RWPE2 (cell line): Measurements from ENCODE around the gene ISCU.
"Not testable (repeated sequence)": the region's sequence is repeated elsewhere in the genome, so short reads cannot be mapped to it uniquely, and the experiment has no call there.

Experiments used
- ATAC-seq: fragments of 200-7000 bp; cut with Tn5 transposase; 3 replicates; pipeline ENCODE4 v1.9.1; 2021; ENCODE audit warnings: low read depth
- DNase-seq: peaks from one replicate; pipeline ENCODE4 v3.0.0-alpha.2; 2020; ENCODE audit warnings: low spot score
- H3K27ac ChIP-seq: fragments of 450-650 bp; 2 replicates; pipeline ENCODE4 v1.5.1; 2017; ENCODE audit warnings: mild to moderate bottlenecking; ENCODE audit not compliant: poor library complexity, severe bottlenecking
- H3K27me3 ChIP-seq: fragments of 250-450 bp; sonication (Bioruptor Pico); 2 replicates; pipeline ENCODE4 v1.5.1; 2021; ENCODE audit warnings: mild to moderate bottlenecking, moderate library complexity; ENCODE audit not compliant: insufficient read depth, poor library complexity, severe bottlenecking
- H3K36me3 ChIP-seq: fragments of 250-450 bp; sonication (Bioruptor Pico); 2 replicates; pipeline ENCODE4 v1.5.1; 2020; ENCODE audit warnings: low read depth, mild to moderate bottlenecking, moderate library complexity
- H3K4me1 ChIP-seq: fragments of 250-450 bp; sonication (Bioruptor Pico); 2 replicates; pipeline ENCODE4 v1.5.1; 2021; ENCODE audit warnings: mild to moderate bottlenecking, moderate library complexity; ENCODE audit not compliant: insufficient read depth, poor library complexity, severe bottlenecking
- H3K4me3 ChIP-seq: fragments of 250-450 bp; sonication (Bioruptor Pico); 2 replicates; pipeline ENCODE4 v1.5.1; 2021; ENCODE audit warnings: mild to moderate bottlenecking, moderate library complexity; ENCODE audit not compliant: severe bottlenecking
- H3K9me3 ChIP-seq: fragments of 250-450 bp; sonication (Bioruptor Pico); 2 replicates; pipeline ENCODE4 v1.5.1; 2021; ENCODE audit warnings: mild to moderate bottlenecking, moderate library complexity; ENCODE audit not compliant: severe bottlenecking
- TF ChIP-seq, protein P1 (sequence below): fragments of 450-650 bp; IDR thresholded peaks from one replicate; pipeline ENCODE4 v1.5.1; 2017; ENCODE audit warnings: mild to moderate bottlenecking, moderate library complexity; ENCODE audit not compliant: poor library complexity, severe bottlenecking

Gene ISCU

DNA sequence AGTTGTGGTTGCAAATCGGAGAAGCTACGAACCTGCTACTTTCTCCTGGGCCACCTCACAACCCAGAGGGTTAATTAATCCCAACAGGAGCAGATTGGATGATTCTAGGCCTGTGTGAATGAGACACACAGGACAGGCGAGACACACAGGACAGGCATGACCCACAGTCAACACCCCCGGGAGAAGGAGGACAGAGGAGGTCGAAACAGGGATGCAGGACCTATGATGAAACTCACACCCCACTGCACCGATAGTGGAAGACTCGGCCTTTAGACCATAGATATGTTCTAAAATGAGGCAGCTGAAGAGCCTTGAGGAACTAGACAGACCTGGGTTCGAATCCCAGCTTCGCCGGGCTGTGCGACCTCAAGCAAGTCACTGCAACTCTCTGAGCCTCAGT lies 23.9 kb downstream of the ISCU start:
- no peak overlapping the region for H3K4me3 ChIP-seq
- DNase-seq (no peak), ATAC-seq (no peak)
- no peak overlapping the region for H3K27ac ChIP-seq
- no peaks in the 10 kb centered on the region for H3K36me3 ChIP-seq
- H3K9me3 ChIP-seq = no peaks in the 10 kb centered on the region
- H3K27me3 ChIP-seq = no peaks in the 10 kb centered on the region
- no peaks in the 10 kb centered on the region for H3K4me1 ChIP-seq
- TF ChIP-seq, protein P1, sequence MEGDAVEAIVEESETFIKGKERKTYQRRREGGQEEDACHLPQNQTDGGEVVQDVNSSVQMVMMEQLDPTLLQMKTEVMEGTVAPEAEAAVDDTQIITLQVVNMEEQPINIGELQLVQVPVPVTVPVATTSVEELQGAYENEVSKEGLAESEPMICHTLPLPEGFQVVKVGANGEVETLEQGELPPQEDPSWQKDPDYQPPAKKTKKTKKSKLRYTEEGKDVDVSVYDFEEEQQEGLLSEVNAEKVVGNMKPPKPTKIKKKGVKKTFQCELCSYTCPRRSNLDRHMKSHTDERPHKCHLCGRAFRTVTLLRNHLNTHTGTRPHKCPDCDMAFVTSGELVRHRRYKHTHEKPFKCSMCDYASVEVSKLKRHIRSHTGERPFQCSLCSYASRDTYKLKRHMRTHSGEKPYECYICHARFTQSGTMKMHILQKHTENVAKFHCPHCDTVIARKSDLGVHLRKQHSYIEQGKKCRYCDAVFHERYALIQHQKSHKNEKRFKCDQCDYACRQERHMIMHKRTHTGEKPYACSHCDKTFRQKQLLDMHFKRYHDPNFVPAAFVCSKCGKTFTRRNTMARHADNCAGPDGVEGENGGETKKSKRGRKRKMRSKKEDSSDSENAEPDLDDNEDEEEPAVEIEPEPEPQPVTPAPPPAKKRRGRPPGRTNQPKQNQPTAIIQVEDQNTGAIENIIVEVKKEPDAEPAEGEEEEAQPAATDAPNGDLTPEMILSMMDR = no peak

DNA sequence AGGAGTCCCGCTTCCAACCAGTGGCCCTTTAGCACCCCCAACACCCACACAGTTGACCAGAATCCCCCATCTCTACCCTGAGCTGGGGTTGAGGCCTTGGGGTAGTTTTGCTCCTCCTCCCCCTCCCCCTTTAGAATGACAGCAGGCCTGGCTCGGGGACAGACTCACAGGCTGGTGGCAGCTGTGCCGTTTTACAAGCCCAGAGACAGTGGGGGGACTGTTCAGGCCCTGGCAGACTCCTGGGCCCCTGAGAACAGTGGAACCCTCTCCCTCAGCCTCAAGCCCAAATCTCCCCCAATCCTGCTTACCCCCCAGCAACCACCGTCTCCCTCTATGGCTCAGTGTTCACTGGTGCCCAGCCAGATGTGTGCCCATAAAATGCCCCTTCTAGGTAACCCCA lies 25.4 kb downstream of the ISCU start:
- TF ChIP-seq, protein P1 = no peak
- Histone ChIP-seq H3K4me3 (no peak overlapping the region), H3K27ac (no peak overlapping the region), H3K9me3 (no peaks in the 10 kb centered on the region), H3K27me3 (no peaks in the 10 kb centered on the region), H3K4me1 (no peaks in the 10 kb centered on the region), H3K36me3 (no peaks in the 10 kb centered on the region)
- ATAC-seq (no peak), DNase-seq (no peak)

DNA sequence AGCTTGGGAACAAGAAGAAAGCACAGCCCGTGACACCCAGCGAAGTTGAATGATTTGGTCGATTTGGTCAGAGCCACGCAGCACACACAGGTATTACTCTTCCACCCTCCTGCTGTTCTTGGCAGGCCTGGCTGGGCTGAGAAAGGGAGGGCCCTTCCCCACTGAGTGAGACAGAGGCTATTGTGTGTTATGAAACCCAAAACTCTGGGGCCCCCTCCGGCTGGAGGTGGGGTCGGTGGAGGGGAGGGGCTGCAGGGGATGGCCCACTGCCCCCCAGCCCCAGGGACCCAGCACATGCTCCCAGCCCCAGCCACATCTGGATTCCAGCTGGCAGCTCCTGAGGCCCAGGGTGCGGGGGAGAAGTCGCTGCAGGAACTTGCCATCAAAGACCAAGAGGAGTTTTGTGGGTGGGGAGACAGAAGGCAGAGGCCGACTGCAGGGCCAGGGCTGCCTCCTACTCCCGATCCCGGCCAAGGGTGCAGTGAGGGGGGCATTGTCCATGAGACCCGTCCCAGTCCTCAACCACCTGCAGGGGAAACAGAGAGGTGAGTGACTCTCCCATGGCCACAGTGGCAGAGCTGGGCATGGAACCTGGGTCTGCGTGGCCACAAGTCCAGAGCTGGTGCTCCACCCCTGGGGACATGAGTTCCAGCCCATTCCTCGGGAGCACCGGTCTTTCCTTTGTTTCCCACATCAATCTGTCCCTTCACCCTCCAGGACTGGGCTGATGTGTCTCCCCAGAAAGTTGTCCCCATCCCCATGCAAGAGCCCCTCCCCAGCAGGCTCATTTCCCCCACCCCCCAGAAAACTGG lies 26.8 kb downstream of the ISCU start:
- DNase-seq = no peak
- no peak for ATAC-seq
- no peak overlapping the region for H3K4me3 ChIP-seq
- H3K27ac ChIP-seq = no peak overlapping the region
- no peaks in the 10 kb centered on the region for H3K4me1 ChIP-seq
- H3K27me3 ChIP-seq = no peaks in the 10 kb centered on the region
- TF ChIP-seq, protein P1 = no peak
- H3K36me3 ChIP-seq = no peaks in the 10 kb centered on the region
- H3K9me3 ChIP-seq = no peaks in the 10 kb centered on the region

DNA sequence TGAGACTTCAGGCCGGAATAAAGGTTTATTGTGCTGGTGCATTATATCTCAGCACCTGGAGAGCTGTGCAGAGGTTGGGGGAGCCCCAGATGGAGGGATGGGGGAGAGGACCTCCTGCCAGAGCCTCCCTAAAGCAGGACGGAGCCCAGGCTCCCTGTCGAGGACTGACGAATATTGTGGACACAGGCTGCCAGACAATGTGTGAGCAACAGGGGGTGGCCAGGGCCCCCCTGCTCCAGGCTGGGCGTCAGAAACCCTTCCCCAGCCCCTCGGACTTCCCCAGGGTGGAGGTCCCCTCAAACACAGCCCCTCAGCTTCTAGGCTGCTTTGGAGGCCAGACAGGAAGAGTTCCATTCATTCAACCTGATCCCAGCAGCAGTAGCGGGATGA lies 27.4 kb downstream of the ISCU start:
- H3K9me3 ChIP-seq = no peaks in the 10 kb centered on the region
- no peaks in the 10 kb centered on the region for H3K27me3 ChIP-seq
- TF ChIP-seq, protein P1 = no peak
- ATAC-seq = no peak
- H3K27ac ChIP-seq = no peak overlapping the region
- no peak for DNase-seq
- no peaks in the 10 kb centered on the region for H3K4me1 ChIP-seq
- no peaks in the 10 kb centered on the region for H3K36me3 ChIP-seq
- no peak overlapping the region for H3K4me3 ChIP-seq

DNA sequence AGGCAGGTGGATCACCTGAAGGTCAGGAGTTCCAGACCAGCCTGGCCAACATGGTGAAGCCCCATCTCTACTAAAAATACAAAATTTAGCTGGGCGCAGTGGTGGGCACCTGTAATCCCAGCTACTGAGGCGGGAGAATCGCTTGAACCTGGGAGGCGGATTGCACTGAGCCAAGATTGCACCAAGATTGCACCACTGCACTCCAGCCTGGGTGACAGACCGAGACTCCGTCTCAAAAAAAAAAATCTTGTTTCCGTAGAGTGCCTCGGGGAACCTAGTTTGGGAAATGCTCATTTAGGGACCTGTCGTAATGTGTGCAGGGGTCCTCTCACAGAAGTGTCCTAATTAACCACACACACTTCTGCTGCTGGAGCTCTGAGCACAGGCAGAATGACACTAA lies 28.1 kb downstream of the ISCU start:
- DNase-seq, H3K4me1 ChIP-seq, H3K36me3 ChIP-seq, H3K4me3 ChIP-seq, ATAC-seq, H3K27me3 ChIP-seq, H3K27ac ChIP-seq, H3K9me3 ChIP-seq: not testable (repeated sequence)
